A673 (cell line): ENCODE results near the gene SCYL2.

Experiments
- CTCF ChIP-seq: fragments of 300-800, 200-600 bp; sonication (generic); conservative IDR thresholded peaks from 2 replicates; pipeline ENCODE4 v1.5.1; 2017; ENCODE audit warnings: low read depth, mild to moderate bottlenecking, antibody characterized with exemption, low read length, moderate library complexity, mixed read lengths
- EZH2 ChIP-seq: fragments of 200-600 bp; sonication (generic); IDR thresholded peaks from 2 replicates; pipeline ENCODE4 v1.6.1; 2017; ENCODE audit warnings: borderline replicate concordance, low read depth, mild to moderate bottlenecking, mixed read lengths, antibody characterized with exemption, low read length; ENCODE audit not compliant: poor library complexity, severe bottlenecking

GRCh38 chr12:100295764-100296555, 29.0 kb downstream of the SCYL2 start:
- no peak for TF ChIP-seq EZH2
- TF ChIP-seq CTCF = no peak
